Activated CD4-positive, alpha-beta T cell treated with anti-CD3 and anti-CD28 coated beads, Interleukin-2, amount 50 U/mL, for 24 hours (primary cell): ENCODE results near the gene HOXA2.

Source experiments
- DNase-seq, 2 donors: peaks; one replicate each; pipeline ENCODE4 v3.0.0-alpha.2; 2020; ENCODE audit warnings: low read depth in 1 of 2, low spot score in 1 of 2

The HOXA2 gene

DNA sequence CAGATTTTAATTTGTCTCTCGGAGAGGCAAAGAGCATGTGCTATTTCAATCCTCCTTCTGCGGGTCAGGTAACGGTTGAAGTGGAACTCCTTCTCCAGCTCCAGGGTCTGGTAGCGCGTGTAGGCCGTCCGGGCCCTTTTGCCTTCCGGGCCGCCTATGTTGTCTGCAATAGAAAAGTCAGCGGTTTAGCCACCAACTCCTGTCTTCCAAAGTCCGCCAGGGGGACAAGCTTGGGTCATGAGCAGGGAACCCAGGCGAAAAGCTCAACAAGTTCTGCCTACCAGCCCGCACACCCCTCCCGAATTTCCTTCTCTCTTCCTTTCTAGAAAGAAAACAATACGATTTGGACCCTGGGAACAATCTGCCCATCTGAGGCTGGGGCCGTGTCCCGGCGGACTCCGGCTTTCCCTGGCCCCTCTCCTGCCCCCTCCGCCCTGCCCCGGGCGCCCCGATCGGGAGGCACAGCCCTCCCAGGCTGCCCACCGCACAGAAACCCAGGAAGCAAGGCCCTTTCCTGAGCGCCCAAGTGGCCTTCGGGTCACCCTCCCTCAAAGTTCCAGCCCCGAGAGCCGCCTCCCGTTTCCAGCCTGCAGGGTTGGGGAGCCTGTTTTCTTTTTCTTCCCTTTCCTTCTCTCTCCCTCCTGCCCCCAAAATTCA is 39.6 kb upstream of the HOXA2 start:
- DNase-seq, result no peak

DNA sequence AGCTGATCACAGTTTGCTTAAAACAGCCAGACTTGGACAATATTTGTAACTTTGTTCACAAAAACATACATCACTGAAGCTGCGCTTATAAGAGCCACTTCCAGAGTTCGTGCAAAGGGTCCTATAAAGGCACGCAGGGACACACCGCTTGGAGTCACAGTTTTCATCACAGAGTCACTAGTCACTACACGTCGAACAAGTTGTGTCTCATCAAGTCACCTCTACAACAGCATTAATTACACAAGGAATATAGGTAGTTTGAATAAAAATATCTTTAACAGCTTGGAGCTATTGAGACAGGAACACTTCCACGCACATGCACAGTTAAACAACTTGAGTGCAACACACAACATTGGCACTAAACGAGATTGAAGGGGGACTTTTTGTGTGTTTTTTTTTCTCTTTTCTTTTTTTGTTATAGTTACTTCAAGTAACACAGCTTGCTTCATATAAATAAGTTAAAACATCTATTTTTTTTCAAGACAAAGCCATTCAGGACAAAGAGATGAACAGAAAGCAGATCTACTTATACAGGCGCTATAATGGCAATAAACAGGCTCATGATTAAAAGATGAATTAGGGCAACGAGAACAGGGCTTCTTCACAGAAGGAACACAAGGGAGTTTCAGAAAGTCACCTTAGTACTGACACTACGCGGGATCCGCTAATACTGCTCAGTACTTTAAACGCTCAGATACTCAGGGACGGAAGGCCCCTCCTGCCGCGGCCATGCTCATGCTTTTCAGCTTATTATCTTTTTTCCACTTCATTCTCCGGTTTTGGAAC is 38.8 kb upstream of the HOXA2 start:
- no peak for DNase-seq

DNA sequence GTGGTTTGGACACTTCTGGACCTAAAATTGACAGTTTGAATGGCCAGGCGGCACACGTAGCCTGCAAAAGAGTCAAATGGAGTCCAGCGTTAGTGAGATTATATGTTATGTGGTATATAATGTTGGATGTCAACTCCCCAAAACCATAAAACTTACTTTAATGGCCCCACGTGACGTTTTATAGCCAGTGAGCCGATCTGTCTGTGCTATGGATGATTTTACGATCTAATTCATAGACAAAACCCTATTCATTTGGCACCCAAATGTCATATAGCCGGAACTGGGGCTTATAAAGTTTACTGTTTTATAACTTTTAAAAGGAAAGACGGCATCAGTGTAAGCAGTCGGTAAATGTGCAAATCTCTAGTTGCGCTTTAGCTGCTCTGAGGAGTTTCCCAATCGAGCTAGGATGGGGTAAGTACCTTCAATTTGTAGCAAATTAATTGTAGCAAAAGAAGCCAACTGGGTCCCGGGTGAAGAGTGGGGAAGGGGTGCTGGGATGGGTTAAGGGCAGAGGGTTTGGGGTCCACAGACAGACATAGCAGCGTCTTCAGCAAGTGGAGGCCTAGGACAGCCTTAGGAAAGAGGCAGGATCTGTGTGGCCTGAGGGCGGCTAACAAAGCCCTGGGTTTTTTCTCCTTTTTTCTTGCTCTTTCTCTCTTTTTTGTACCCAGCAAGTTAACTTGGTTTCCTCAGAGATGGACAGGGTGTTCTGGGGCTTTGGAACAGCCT is 37.8 kb upstream of the HOXA2 start:
- DNase-seq, result no peak

DNA sequence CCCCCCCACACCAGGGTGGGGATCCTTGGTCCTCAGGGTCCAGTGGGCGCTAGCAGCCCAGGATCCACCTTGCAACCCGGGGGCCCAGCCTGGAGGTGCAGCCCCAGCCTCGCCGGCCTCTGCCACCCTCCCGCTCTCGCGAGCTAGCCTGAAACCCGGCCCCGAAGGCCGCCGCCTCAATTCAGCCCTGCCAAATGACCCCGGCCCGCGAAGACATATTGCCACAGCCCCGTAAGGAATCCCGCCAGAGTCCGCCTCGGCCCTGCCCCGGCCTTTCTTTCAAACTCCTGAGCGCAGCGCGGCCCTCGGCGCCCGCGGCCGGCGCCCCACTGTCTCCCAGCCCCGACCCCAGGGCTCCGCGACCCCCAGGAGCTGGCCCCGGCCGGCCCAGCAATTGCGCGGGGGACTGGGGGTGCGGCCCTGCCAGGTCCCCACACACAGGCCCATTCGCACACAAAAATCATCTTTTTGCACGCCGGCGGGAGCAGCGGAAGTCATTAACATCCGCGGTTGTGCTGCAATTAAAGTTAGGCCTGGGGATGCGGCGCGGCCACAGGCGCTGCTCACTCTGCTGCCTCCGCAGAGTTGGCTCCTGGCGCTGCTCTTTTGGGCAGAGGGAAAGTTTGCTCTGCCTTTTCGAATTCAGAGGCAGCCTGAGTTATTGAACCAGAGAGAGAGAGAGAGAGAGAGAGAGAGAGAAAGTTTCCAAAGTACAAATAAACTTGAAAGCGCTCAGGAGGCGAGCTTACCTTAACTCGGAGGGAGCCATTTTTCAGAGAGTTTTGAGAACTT is 37.0 kb upstream of the HOXA2 start:
- DNase-seq, result no peak

DNA sequence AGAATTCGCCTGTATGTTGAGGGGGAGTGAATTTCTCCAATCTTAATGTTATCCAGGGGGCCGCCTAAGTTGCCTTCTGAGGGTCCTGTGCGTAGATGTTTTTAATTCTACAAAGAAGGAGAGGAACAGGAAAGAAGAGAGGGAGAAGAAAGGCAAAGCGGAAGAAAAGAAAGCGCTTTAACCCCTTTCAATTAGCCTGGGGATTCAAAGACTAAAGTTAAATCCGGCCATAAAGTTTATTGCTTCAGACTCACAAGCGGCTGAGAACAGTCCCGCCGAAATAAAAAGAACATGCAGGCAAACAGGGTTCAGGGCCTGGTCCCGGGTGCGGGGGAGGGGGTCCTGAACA is 36.5 kb upstream of the HOXA2 start:
- DNase-seq, result no peak

DNA sequence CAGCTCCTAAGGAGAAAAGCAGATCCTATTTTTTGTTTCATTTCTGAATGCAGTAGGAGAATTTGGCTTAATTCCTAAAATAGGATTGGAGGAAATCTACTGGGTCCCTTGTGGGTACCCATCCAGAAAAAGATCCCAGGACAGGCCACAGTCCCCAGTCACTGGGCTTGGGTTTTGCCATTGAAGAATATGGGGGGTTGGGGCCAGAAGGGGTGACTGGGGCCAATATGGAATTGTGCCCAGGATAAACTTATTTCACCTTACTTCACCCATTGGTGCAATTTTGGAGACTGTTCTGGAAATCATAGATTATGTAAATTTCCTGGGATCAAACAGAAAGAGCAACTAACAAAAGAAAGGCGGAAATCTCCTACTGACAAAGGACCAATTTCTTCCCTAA is 36.0 kb upstream of the HOXA2 start:
- no peak for DNase-seq

DNA sequence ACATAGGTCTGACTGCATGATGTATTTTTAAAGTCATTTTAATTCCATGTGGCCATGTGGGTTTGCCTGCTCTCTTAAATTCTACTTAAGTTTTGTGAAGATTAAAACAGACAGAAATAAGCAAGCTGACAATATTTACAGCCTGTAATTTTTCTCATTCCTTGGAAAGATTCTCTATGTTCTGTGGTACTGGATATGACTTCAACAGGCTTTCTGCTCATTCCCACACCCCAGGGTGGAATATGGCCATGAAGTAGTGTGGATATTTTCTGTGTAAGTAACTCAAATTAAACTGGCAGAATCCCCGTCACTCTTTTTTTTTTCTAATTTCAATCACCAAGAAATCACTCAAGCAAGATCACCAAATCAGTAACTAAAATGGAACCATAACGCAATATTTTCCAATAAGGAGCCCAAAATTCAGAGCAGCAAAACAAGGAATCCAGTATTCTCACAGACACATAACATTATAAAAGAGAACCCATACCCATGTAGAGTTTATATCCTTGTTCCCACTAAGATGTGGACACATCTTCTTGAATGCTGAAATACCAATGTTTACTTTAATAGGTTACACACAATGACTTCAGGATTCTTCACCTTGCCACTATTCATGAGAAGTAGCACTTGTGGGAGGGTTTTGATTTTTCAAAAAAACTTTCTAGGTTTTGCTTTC is 35.3 kb upstream of the HOXA2 start:
- no peak for DNase-seq

DNA sequence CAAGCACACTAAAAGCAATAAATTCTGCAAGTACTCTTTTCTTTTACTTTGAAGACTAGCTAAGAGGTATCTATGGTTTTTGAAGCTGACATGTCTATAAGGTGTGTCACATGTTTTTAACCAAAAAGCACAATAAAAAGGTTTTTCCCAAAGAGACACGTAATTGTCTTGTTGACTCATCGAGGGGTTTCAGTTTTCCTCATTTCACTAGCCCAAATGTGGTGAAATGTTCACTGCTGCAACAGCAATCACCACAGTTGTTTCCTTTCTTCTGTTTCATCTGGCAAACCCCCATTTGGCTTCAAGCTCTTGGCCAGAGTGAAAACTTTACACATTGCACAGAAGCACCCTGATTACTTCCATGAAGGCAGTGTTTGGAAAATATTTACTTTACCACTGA is 31.9 kb upstream of the HOXA2 start:
- peak in 1 of 2 donors; percentile 21 for DNase-seq

DNA sequence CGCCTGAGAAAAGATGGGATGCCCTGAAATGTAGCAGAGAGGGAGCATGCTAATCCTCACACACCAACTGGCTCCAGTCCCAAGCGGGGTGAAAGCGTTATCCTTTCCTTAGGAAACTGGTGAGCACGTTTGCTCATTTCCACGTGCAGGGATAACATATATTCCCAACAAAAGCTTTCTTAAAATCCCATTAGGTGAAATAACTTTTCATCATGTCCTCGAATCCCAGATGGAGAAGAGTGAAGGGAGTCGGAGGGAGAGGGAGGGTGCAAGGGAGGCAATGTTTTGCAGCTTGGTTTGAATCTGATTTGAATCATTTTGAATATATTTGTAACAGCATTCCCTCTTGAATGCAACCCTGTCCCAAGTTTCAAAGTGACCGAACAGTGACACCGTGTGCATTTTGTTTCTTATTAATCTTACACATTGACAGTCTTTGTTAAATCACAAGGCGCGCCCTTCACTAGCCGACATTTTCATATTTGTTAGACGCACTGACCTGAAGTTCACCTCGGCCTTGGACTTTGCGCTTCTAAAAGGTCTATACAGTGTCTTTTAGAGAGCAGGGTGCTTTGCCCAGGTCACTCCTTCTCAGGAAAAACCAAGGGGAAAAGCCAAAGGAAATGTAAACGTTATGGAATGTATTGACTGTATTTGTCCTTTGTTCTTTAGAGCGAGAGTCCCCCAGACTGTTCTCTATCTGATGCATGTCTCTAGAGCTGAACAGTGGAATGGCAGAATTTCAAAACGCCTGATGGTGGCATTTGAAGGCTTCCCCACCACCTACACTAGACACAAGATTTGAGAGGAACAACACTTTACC is 31.1 kb upstream of the HOXA2 start:
- DNase-seq, result no peak

DNA sequence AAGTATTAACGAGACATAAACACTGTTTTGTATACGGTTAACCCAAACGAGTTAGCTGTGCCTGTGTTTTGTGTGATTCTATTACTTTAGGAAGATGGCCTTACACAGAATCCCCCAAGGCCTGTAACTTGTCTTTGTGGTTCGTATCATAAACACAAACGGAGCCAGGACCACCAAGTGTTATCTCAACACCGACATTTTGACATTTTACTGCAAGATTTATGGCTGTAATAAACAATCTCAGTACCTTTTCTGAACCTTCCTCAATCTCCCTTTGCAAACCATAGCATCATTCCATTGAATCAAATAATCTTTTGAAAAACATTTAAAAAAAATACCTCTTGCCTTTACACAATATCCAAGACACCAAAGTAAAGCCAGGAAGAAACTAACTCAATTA is 30.5 kb upstream of the HOXA2 start:
- DNase-seq, result no peak

DNA sequence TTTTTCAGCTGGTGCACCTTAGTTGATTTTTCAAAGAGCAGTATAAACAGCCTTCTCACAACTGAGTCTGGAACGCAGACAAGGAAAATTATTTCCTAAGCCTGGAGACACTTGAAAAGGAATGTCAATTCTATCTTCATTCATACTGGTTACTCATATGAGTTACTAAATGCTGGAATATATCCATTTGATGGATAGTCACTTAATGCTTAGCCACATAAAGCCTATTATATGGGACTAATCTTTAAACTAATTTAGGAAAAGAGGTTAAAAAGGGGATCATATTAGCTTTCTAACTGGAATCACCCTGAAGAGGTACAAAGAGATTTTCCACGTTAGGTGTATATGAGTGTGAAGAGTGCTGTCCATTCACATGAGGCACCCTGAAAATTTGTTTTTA is 29.7 kb upstream of the HOXA2 start:
- DNase-seq, result no peak

DNA sequence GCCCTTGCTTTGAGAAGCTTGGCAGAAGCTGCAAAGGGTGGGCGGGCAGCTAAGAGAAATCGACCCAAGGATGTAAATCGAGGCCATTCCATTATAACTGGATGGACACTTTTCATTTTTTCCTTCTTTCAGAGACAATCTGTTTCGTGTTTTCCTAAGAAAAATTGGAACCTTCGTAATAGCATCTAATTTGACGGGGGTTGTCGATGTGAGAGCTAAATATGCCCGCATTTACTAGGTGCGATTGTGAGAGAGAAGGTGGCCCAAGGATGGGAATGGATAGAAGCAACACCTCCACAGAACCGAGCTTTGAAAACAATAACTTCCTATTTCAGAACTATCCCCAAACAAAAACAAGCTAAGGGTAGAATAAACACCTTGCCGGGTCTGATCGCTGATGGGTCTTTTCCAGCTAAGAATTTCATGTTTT is 28.9 kb upstream of the HOXA2 start:
- DNase-seq, result no peak

DNA sequence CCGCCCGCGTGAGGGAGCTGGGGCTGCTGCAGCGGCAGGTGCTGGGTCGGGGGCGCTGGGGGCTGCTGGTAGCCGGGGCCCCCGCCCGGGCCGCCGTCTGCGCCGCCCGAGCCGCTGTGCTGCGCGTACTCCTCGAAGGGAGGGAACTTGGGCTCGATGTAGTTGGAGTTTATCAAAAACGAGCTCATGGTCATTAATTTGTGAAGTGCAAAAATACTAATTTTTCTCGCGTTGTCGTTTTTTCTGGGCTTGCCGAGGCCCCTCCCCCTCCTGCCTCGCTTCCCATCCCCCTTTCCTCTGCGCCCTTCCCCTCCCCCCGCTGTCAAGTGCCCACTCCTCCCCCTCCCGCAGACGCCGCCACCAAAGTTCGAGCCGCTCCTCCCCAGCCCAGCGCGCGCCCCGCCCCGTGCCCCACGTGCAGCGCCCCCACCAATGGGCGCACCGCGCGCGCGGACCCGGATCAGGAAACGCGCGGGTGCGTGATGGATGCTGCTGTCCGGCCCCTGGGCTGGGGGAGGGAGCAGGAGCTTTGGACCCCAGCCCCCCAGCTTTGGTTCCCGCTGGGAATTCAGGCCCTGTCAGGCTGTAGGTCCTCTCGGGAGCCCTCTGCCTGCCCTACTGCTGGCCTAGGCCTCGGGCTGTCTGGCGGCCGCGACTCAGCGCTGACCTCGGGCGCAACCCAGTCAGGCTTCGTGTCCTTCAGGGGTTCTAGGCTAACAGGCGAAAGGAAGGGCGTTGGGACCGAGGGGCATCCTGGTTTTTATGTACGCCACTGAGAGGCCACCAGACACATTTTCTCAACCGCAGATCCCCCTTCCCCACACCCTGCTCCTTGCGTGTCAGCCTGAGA is 28.3 kb upstream of the HOXA2 start, which contains the start of gene HOXA4:
TSS of gene HOXA4 (minus strand) at position 218 of the 850 bp plus-strand sequence. CDS start at position 194, 24 bp downstream.
- peak; percentile 46 to 55 for DNase-seq

DNA sequence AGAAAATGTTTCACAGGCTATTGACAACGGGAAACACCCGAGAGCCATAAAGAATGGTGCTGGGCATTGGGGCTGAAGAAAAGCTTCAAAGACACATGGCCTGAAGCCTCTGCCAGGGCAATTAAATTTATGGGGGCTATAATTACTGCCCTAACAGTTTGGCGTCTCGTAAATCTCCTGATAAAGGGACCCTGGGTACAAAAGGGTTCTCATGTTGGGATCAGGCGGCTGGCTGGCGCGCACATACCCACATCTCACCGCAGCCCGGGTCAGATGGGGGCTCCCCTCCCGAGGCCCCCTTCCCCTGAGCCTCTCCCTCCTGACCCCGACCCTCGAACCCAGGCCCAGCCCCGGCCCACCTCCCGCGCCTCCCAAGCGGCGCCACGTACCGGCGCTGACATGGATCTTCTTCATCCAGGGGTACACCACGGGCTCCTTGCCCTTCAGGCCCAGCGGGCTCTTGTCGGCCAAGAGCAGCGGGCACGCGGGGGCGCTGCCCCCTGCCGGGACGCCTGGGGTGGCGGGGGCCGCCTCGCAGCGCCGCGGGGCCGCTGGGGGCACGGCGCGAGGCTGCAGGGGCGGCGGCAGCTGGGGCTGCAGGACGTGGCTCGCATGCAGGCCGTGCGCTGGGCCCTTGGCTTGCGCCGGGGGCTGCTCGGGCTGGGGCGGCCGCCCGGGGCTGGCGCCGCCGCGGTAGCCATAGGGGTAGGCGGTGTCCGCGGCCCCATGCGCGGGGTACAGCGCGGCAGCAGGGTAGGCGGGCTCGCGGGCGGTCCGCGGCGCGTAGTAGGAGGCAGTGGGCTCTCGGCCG is 27.5 kb upstream of the HOXA2 start:
- DNase-seq, result no peak

DNA sequence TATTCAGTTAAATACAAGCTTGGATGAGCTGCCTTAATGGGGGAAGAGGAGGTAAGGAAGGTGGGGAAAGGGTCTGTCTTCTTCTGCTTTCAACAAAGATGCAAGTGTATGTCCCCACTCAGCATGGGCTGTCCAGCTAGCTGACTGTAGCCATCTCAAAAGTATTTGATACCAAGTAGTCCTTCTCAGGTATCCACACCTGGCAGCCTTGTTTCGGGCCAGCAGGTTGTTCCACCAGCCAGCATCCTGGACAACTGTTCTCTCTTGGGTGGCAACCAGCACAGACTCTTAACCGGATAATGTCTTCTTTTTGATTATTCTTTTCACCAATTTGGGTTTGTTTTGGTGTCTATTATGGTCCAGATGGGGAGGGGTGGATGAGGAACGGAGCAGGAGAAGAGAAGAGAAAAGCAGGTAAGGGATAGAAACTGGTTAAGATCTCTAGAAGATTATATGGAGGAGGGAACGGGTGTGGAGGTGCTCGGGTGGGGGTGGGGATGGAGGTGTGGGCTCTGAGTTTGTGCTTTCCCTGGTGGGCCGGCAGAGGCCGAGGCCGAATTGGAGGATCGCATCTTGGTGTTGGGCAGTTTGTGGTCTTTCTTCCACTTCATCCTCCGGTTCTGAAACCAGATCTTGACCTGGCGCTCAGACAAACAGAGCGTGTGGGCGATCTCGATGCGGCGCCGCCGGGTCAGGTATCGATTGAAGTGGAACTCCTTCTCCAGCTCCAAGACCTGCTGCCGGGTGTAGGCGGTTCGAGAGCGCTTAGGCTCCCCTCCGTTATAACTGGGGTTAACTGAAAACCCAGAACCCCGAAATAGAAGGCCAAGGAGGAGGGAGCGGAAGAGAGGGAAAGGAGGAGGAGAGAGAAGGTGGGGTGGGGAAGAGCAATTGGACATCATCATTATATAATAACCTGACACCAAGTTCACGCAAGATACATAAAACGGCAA is 26.6 kb upstream of the HOXA2 start:
- no peak for DNase-seq

DNA sequence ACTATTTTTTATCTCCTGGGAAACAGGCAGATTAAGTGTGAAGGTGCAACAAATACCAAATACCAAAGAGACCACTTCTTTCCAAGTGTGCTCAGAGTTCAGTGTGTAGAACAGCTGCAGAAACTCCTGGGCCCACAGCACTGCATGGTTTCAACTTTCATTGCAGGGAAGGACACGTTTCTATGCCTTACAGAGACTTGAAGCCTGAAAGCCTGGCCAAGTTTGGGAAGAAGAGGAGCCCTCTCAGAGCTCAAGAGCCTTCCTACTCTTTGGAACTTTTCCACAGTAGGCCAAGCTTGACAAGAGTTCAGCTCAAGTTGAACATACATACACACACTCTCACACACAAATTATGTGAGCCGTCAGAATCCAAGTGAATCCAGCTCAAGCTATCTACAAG is 25.6 kb upstream of the HOXA2 start:
- no peak for DNase-seq
